Panc1 (cell line): ENCODE results near the gene ADAM22. TPM values are rescaled to one million over a fixed set of nuclear protein-coding genes. Genes with fewer than 3 reads are reported as not detected.

ENCODE experiments used
- total RNA-seq: library from RNA; stranded (reverse); gene quantifications from one replicate; pipeline ENCODE4 v1.2.1, GENCODE V29; 2021; ENCODE audit not compliant: unreplicated experiment

ADAM22 gene
- total RNA-seq, 1 experiment from 2014 or later, result 4.2 TPM

Other genes starting within 250 kb of the ADAM22 start
- gene SLC25A40, start 57.9 kb upstream of the ADAM22 start, total RNA-seq, result 43.7 TPM
- 48.8 TPM for gene DBF4, start 57.8 kb upstream of the ADAM22 start, total RNA-seq